ENCODE measurements around the gene NCAPG2. TPM values are rescaled to one million over a fixed set of nuclear protein-coding genes. Genes with fewer than 3 reads are reported as not detected.

NCAPG2 gene
- total RNA-seq, 6 experiments from 2014 or later = 2.7 to 4.8 (median 4.2) TPM

- Histone ChIP-seq H3K36me3 (peaks cover 0 to 60% (median 8%) of the 10 kb centered on the region in 4 donors), H3K4me1 (no peaks in the 10 kb centered on the region), H3K9me3 (no peaks in the 10 kb centered on the region), H3K27me3 (no peaks in the 10 kb centered on the region), H3K27ac (no peak overlapping the region), H3K4me3 (no peak overlapping the region)
- TF ChIP-seq CTCF (IDR thresholded peaks at IDR 0.05) (no peak), POLR2A (IDR thresholded peaks at IDR 0.05) (no peak)
- peak in 2 of 4 donors; percentile 58 to 69 for ATAC-seq
- peak in 1 of 3 donors; percentile 39 for DNase-seq
- WGBS (ENCODE audit: insufficient coverage, low coverage, low lambda C conversion rate, missing lambda C conversion rate) = 74% methylated on average over 10 of the region's 16 CpGs
- intact Hi-C loops (cut with DNase I) = no loop called here
Observed at GRCh38 chr7:158740657-158741293, 36.2 kb upstream of the NCAPG2 start.

- 61% methylated on average over 6 of the region's 15 CpGs for whole genome bisulfite sequencing (ENCODE audit: insufficient coverage, low coverage, low lambda C conversion rate, missing lambda C conversion rate)
- Histone ChIP-seq H3K4me3 (no peak overlapping the region), H3K9me3 (no peaks in the 10 kb centered on the region), H3K27me3 (no peaks in the 10 kb centered on the region), H3K4me1 (no peaks in the 10 kb centered on the region), H3K36me3 (peaks cover 0 to 60% (median 8%) of the 10 kb centered on the region in 4 donors), H3K27ac (no peak overlapping the region)
- intact Hi-C loops (cut with DNase I) = no loop called here
- ATAC-seq (peak; percentile 17 to 71 (median 50)), DNase-seq (no peak)
- no peak for TF ChIP-seq POLR2A (IDR thresholded peaks at IDR 0.05)
- TF ChIP-seq CTCF (IDR thresholded peaks at IDR 0.05) = no peak
Observed at GRCh38 chr7:158740013-158740656, 35.5 kb upstream of the NCAPG2 start.

- H3K27ac ChIP-seq = no peak overlapping the region
- H3K4me1 ChIP-seq = no peaks in the 10 kb centered on the region
- H3K36me3 ChIP-seq = peaks cover 0 to 60% (median 10%) of the 10 kb centered on the region in 4 donors
- no peaks in the 10 kb centered on the region for H3K27me3 ChIP-seq
- intact Hi-C loops (cut with DNase I) = no loop called here
- DNase-seq (no peak), ATAC-seq (no peak)
- 85% methylated on average over 15 of the region's 15 CpGs for WGBS (ENCODE audit: insufficient coverage, low coverage, low lambda C conversion rate, missing lambda C conversion rate)
- TF ChIP-seq POLR2A (IDR thresholded peaks at IDR 0.05) (no peak), CTCF (IDR thresholded peaks at IDR 0.05) (no peak)
- no peaks in the 10 kb centered on the region for H3K9me3 ChIP-seq
- H3K4me3 ChIP-seq = no peak overlapping the region
Observed at GRCh38 chr7:158738841-158739240, 34.2 kb upstream of the NCAPG2 start.

GRCh38 chr7:158737064-158737695 lies 32.6 kb upstream of the NCAPG2 start:
- H3K36me3 ChIP-seq = peaks cover 0 to 45% (median 10%) of the 10 kb centered on the region in 4 donors
- ATAC-seq = no peak

More at GRCh38 chr7:158737064-158737695, 32.6 kb upstream of the NCAPG2 start:
- intact Hi-C loops (cut with DNase I) = no loop called here
- Histone ChIP-seq H3K4me3 (no peak overlapping the region), H3K27ac (no peak overlapping the region), H3K4me1 (no peaks in the 10 kb centered on the region), H3K27me3 (no peaks in the 10 kb centered on the region), H3K9me3 (no peaks in the 10 kb centered on the region)
- DNase-seq = no peak
- TF ChIP-seq POLR2A (IDR thresholded peaks at IDR 0.05) (no peak), CTCF (IDR thresholded peaks at IDR 0.05) (no peak)
- WGBS (ENCODE audit: insufficient coverage, low coverage, low lambda C conversion rate, missing lambda C conversion rate) = 90% methylated on average over 15 of the region's 19 CpGs
